GM15510 (cell line): ENCODE data around the gene PLCB3.

Experiments
- POLR2A ChIP-seq: IDR thresholded peaks from 3 replicates; pipeline ENCODE4 v1.6.1; 2011; ENCODE audit warnings: borderline replicate concordance; ENCODE audit not compliant: insufficient read length; ENCODE audit errors: extremely low read depth

Gene PLCB3

GRCh38 chr11:64317325-64317960 is 66.1 kb downstream of the PLCB3 start, which contains the start of gene TRMT112:
Gene TRMT112, minus strand, starts transcription at chr11:64317559. Its CDS starts 33 bp downstream, at chr11:64317526.
- TF ChIP-seq POLR2A: peak; percentile 71

GRCh38 chr11:64317961-64318765 is 66.8 kb downstream of the PLCB3 start, which contains the start of gene PRDX5:
Gene PRDX5, plus strand, starts transcription at chr11:64318121. Its CDS starts 95 bp downstream, at chr11:64318216.
- TF ChIP-seq POLR2A: peak; percentile 79
